ENCODE measurements around the gene SLC6A3. TPM values are rescaled to one million over a fixed set of nuclear protein-coding genes. Genes with fewer than 3 reads are reported as not detected.
A peak's percentile ranks its signal among the peaks of the same experiment; 100 is the strongest.

SLC6A3 gene
- total and polyA plus RNA-seq, 9 of the 15 experiments (the other 6 are each of a cell fraction or from before 2014, with no cell fraction given): not detected

DNA sequence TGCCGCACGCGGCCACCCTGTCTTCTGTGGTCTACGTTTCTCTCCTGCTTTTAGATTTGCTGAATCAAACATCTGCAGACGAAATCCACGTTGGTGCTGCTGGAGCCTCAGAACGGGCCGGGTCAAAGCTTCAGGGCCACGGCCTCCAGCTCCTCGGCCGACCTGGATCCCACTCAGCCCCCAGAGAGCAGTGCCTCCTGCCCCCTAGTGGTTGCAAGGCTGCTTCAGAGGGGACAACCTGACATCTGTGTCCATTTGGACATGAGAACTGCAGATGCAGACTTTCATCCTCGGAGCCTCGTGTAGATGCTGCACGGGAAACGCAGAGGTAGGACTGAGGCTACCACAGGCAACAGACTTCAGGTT is 23.0 kb upstream of the SLC6A3 start:
- Histone ChIP-seq H3K9me1 (ENCODE audit: control insufficient read depth, insufficient read depth, low read length) (no peaks in the 10 kb centered on the region), H3K9ac (ENCODE audit: insufficient read depth in 1 of 2, low read depth in 2 of 2, low read length in 2 of 2) (no peak overlapping the region; a peak in 1 of 4 replicates), H3K36me3 (ENCODE audit: control insufficient read depth, insufficient read depth, low read length) (no peaks in the 10 kb centered on the region; the same call in 2 of the 3 replicates), H3K4me3 (no peak overlapping the region), H3K4me2 (ENCODE audit: insufficient read depth, low read length) (no peak overlapping the region), H3K27me3 (ENCODE audit: control insufficient read depth in 2 of 2, insufficient read depth in 2 of 2, low read length in 2 of 2) (no peaks in the 10 kb centered on the region), H4K20me1 (replicated peaks; ENCODE audit: control insufficient read depth, insufficient read depth, low read length) (no peaks in the 10 kb centered on the region; the same call in 1 of the 2 replicates), H3K4me1 (replicated peaks in 1 of 2; ENCODE audit: control insufficient read depth in 2 of 2, insufficient read depth in 2 of 2, low read length in 2 of 2) (peaks cover 0 to 11% of the 10 kb centered on the region in 2 experiments; a peak in 1 of 5 replicates), H3K9me3 (replicated peaks; ENCODE audit: control insufficient read depth, insufficient read depth, low read depth, low read length) (peaks cover 16% of the 10 kb centered on the region), H2AFZ (ENCODE audit: low read depth, low read length) (no peak overlapping the region), H3K79me2 (ENCODE audit: control insufficient read depth, insufficient read depth, low read length) (no peaks in the 10 kb centered on the region), H3K27ac (ENCODE audit: extremely low read depth, low read depth, low read length) (no peak overlapping the region)
- BruUV-seq (replicated peaks): no TSS peak
- CTCF ChIA-PET (ENCODE audit: low intra/inter-chr PET ratio): no interaction called here
- intact Hi-C loops (cut with micrococcal nuclease) (no loop called here), in situ Hi-C loops (cut with MboI) (no loop called here)
- TF ChIP-seq, protein P1, sequence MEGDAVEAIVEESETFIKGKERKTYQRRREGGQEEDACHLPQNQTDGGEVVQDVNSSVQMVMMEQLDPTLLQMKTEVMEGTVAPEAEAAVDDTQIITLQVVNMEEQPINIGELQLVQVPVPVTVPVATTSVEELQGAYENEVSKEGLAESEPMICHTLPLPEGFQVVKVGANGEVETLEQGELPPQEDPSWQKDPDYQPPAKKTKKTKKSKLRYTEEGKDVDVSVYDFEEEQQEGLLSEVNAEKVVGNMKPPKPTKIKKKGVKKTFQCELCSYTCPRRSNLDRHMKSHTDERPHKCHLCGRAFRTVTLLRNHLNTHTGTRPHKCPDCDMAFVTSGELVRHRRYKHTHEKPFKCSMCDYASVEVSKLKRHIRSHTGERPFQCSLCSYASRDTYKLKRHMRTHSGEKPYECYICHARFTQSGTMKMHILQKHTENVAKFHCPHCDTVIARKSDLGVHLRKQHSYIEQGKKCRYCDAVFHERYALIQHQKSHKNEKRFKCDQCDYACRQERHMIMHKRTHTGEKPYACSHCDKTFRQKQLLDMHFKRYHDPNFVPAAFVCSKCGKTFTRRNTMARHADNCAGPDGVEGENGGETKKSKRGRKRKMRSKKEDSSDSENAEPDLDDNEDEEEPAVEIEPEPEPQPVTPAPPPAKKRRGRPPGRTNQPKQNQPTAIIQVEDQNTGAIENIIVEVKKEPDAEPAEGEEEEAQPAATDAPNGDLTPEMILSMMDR (IDR thresholded peaks at IDR 0.05 in 2 of 3, conservative IDR thresholded peaks at IDR 0.05 in 1 of 3; ENCODE audit: insufficient read depth in 2 of 3, low read depth in 1 of 3, low read length in 3 of 3): peak; percentile 42 to 66 (median 49)
- TF ChIP-seq RAD21 (CRISPR knock-in tag; conservative IDR thresholded peaks at IDR 0.05 in 1 of 2, IDR thresholded peaks at IDR 0.05 in 1 of 2): peak in 1 of 2 experiments; percentile 24; a peak in 1 of 4 replicates
- TF ChIP-seq THAP7 (CRISPR knock-in tag; IDR thresholded peaks at IDR 0.05): no peak
- POLR2A ChIA-PET: interaction anchor here (1.5 kb wide), 1 partner anchor 11 kb away, joined by 3 read pairs; no protein-coding TSS in a partner anchor
- FAIRE-seq (peak; percentile 72), DNase-seq (ENCODE audit: extremely low read depth in 1 of 4, low spot score in 3 of 4) (peak; percentile 48 to 55 (median 49)), ATAC-seq (peak; percentile 81)
- WGBS (ENCODE audit: insufficient coverage, low coverage, missing lambda C conversion rate): 42% methylated on average over 15 of the region's 15 CpGs
